ENCODE results near the gene DTNB. TPM values are rescaled to one million over a fixed set of nuclear protein-coding genes. Genes with fewer than 3 reads are reported as not detected.

The DTNB gene
- total and polyA plus RNA-seq, 7 donors, result 2.4 to 7.8 (median 4.8) TPM

GRCh38 chr2:25438793-25439192 is 234.6 kb downstream of the DTNB start:
- intact Hi-C loops (cut with DNase I), result no loop called here
- WGBS, 2 donors, result 94 to 97% methylated on average over 2 of the region's 2 CpGs
- H3K36me3 ChIP-seq, result no peaks in the 10 kb centered on the region
- H3K4me1 ChIP-seq, result no peaks in the 10 kb centered on the region
- no peak overlapping the region for H3K4me3 ChIP-seq
- TF ChIP-seq, protein P1, sequence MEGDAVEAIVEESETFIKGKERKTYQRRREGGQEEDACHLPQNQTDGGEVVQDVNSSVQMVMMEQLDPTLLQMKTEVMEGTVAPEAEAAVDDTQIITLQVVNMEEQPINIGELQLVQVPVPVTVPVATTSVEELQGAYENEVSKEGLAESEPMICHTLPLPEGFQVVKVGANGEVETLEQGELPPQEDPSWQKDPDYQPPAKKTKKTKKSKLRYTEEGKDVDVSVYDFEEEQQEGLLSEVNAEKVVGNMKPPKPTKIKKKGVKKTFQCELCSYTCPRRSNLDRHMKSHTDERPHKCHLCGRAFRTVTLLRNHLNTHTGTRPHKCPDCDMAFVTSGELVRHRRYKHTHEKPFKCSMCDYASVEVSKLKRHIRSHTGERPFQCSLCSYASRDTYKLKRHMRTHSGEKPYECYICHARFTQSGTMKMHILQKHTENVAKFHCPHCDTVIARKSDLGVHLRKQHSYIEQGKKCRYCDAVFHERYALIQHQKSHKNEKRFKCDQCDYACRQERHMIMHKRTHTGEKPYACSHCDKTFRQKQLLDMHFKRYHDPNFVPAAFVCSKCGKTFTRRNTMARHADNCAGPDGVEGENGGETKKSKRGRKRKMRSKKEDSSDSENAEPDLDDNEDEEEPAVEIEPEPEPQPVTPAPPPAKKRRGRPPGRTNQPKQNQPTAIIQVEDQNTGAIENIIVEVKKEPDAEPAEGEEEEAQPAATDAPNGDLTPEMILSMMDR (IDR thresholded peaks at IDR 0.05), result no peak
- TF ChIP-seq EP300 (IDR thresholded peaks at IDR 0.05), result no peak
- no peak for TF ChIP-seq POLR2AphosphoS5 (IDR thresholded peaks at IDR 0.05)
- no peak for TF ChIP-seq POLR2A (IDR thresholded peaks at IDR 0.05)
- no peaks in the 10 kb centered on the region for H3K27me3 ChIP-seq
- H3K27ac ChIP-seq, result no peak overlapping the region
- no peaks in the 10 kb centered on the region for H3K9me3 ChIP-seq
- DNase-seq, result no peak

GRCh38 chr2:25437881-25438662 is 235.3 kb downstream of the DTNB start:
- Histone ChIP-seq H3K4me3 (no peak overlapping the region), H3K36me3 (no peaks in the 10 kb centered on the region), H3K9me3 (no peaks in the 10 kb centered on the region), H3K27ac (no peak overlapping the region), H3K4me1 (no peaks in the 10 kb centered on the region), H3K27me3 (no peaks in the 10 kb centered on the region)
- 86 to 95% methylated on average over 4 of the region's 4 CpGs for WGBS, 2 donors
- no peak for DNase-seq
- intact Hi-C loops (cut with DNase I), result no loop called here
- TF ChIP-seq POLR2A (IDR thresholded peaks at IDR 0.05) (no peak), POLR2AphosphoS5 (IDR thresholded peaks at IDR 0.05) (no peak), EP300 (IDR thresholded peaks at IDR 0.05) (no peak)
- TF ChIP-seq, protein P1 (IDR thresholded peaks at IDR 0.05), result no peak

DNA sequence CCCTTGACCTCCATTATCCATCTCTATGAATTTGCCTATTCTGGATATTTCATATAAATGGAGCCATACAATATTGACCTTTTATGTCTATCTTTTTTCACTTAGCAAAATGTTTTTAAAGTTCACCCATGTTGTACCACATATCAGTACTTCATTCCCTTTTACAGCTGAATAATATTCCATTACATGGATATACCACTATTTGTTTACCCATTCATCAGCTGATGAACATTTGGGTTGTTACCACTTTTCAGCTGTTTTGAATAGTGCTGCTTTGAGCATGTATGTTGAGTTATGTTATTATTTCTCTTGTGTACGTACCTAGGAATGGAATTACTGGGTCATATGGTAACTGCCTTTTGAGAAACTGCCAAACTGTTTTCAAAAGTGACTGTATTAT is 238.0 kb downstream of the DTNB start:
- H3K36me3 ChIP-seq, result no peaks in the 10 kb centered on the region
- no peak overlapping the region for H3K4me3 ChIP-seq
- TF ChIP-seq EP300 (IDR thresholded peaks at IDR 0.05) (no peak), POLR2A (IDR thresholded peaks at IDR 0.05) (no peak), POLR2AphosphoS5 (IDR thresholded peaks at IDR 0.05) (no peak)
- TF ChIP-seq, protein P1 (IDR thresholded peaks at IDR 0.05), result no peak
- DNase-seq, result no peak
- no peak overlapping the region for H3K27ac ChIP-seq
- 96% methylated on average over 1 of the region's 1 CpG for WGBS, 2 donors
- H3K27me3 ChIP-seq, result no peaks in the 10 kb centered on the region
- H3K4me1 ChIP-seq, result no peaks in the 10 kb centered on the region
- intact Hi-C loops (cut with DNase I), result no loop called here
- no peaks in the 10 kb centered on the region for H3K9me3 ChIP-seq

DNA sequence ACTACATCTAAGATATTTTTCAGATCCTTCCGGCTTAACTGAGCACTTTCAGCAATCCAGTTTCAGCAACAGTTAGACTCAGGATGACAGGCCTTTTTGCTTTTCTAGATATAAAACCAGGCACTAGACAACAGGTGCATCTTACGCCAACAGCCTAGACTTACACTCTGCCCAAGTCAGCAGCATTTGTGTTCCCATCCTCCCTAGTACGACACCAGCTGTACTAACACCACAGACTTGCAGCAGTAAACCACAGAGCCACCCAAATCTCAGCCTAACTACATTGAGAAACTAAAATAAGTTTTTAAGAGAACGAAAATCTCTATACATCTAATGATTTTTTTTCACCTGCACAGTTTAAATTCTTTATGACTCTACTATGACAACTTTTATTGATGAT is 241.8 kb downstream of the DTNB start:
- DNase-seq, result no peak
- intact Hi-C loops (cut with DNase I), result no loop called here
- 49 to 70% methylated on average over 4 of the region's 4 CpGs for WGBS, 2 donors
- H3K36me3 ChIP-seq, result no peaks in the 10 kb centered on the region
- TF ChIP-seq POLR2AphosphoS5 (IDR thresholded peaks at IDR 0.05) (no peak), POLR2A (IDR thresholded peaks at IDR 0.05) (no peak), EP300 (IDR thresholded peaks at IDR 0.05) (no peak)
- TF ChIP-seq, protein P1 (IDR thresholded peaks at IDR 0.05), result no peak
- no peaks in the 10 kb centered on the region for H3K9me3 ChIP-seq
- no peak overlapping the region for H3K4me3 ChIP-seq
- no peaks in the 10 kb centered on the region for H3K4me1 ChIP-seq
- H3K27me3 ChIP-seq, result no peaks in the 10 kb centered on the region
- no peak overlapping the region for H3K27ac ChIP-seq

- no peak for DNase-seq
- no peaks in the 10 kb centered on the region for H3K27me3 ChIP-seq
- H3K27ac ChIP-seq, result no peak overlapping the region
- no peaks in the 10 kb centered on the region for H3K36me3 ChIP-seq
- 94 to 96% methylated on average over 7 of the region's 7 CpGs for WGBS, 2 donors
- intact Hi-C loops (cut with DNase I), result no loop called here
- TF ChIP-seq POLR2AphosphoS5 (IDR thresholded peaks at IDR 0.05), result no peak
- TF ChIP-seq, protein P1 (IDR thresholded peaks at IDR 0.05), result no peak
- no peak for TF ChIP-seq EP300 (IDR thresholded peaks at IDR 0.05)
- TF ChIP-seq POLR2A (IDR thresholded peaks at IDR 0.05), result no peak
- no peak overlapping the region for H3K4me3 ChIP-seq
- no peaks in the 10 kb centered on the region for H3K4me1 ChIP-seq
- no peaks in the 10 kb centered on the region for H3K9me3 ChIP-seq
Measured at GRCh38 chr2:25430556-25430955, 242.8 kb downstream of the DTNB start.
